HepG2 (cell line): ENCODE measurements around the gene NTMT1. TPM values are rescaled to one million over a fixed set of nuclear protein-coding genes. Genes with fewer than 3 reads are reported as not detected.

ENCODE experiments used
- ATAC-seq: fragments of 200-7000 bp; cut with Tn5 transposase; 3 replicates; pipeline ENCODE4 v1.9.1; 2020; ENCODE audit warnings: mild to moderate bottlenecking, moderate library complexity
- Bru-seq: library from RNA; stranded (reverse); fragments of 400-500 nt; gene quantifications from one replicate; lab custom pipeline; 2021; lab: Mats Ljungman, UMichigan
- BruChase-seq, 2 experiments: library from RNA; stranded (reverse); fragments of 400-500 nt; gene quantifications; one replicate each; lab custom pipeline; 2021; lab: Mats Ljungman, UMichigan
- BruUV-seq: library from RNA; stranded (reverse); fragments of 400-500 nt; replicated peaks from 2 replicates; lab custom pipeline; 2021; lab: Mats Ljungman, UMichigan
- CTCF ChIA-PET: fragments of 300-600 bp; formaldehyde crosslinking; extraction: SDS; loops from one replicate; lab custom pipeline; 2021; ENCODE audit warnings: low total read pairs, inconsistent platforms, low intra/inter-chr PET ratio; lab: Yijun Ruan, JAX
- POLR2A ChIA-PET: fragments of 350-600 bp; sonication (Branson Sonifier 250); formaldehyde crosslinking; loops from one replicate; lab custom pipeline; 2020; ENCODE audit warnings: antibody characterized with exemption, inconsistent platforms; lab: Yijun Ruan, JAX
- DNase-seq: peaks from one replicate; pipeline ENCODE4 v3.0.0-alpha.2; 2015; ENCODE audit warnings: low spot score
- FAIRE-seq: peaks from 3 replicates; lab custom pipeline; 2011; peaks lifted over from hg19 to GRCh38; lab: Jason Lieb, UNC
- H2AFZ ChIP-seq: one replicate; pipeline ENCODE4 v1.6.1; 2011; ENCODE audit warnings: low read length, inconsistent platforms
- H3K27ac ChIP-seq: fragments of 300-600 bp; 3 replicates; pipeline ENCODE4 v1.8.0; 2011; ENCODE audit warnings: mixed run types, mild to moderate bottlenecking, mixed read lengths, low read length, inconsistent platforms; ENCODE audit not compliant: insufficient read depth; ENCODE audit errors: extremely low read length
- H3K27me3 ChIP-seq, 2 experiments: fragments of 200-600 bp in 1 of 2; 2 replicates in 1 of 2; 3 replicates in 1 of 2; pipeline versions ENCODE4 v1.6.0 to v1.8.0; 2011; ENCODE audit warnings: low read length in 2 of 2, mild to moderate bottlenecking in 2 of 2, moderate library complexity in 2 of 2, inconsistent platforms in 1 of 2; ENCODE audit not compliant: insufficient read depth in 2 of 2, control insufficient read depth in 1 of 2
- H3K36me3 ChIP-seq, 2 experiments: fragments of 200-600 bp in 1 of 2; replicated peaks in 1 of 2; 2 replicates in 1 of 2; 3 replicates in 1 of 2; pipeline versions ENCODE4 v1.5.1 to v1.8.0; 2011; ENCODE audit warnings: low read length in 2 of 2, inconsistent platforms in 1 of 2; ENCODE audit not compliant: insufficient read depth in 2 of 2, control insufficient read depth in 1 of 2
- H3K4me1 ChIP-seq: 2 replicates; pipeline ENCODE4 v1.5.1; 2012; ENCODE audit warnings: low read length, inconsistent platforms; ENCODE audit not compliant: insufficient read depth
- H3K4me2 ChIP-seq: 2 replicates; pipeline ENCODE4 v1.6.0; 2011; ENCODE audit warnings: low read depth, low read length, inconsistent platforms
- H3K4me3 ChIP-seq, 3 experiments: fragments of 200-600 bp in 1 of 3; sonication (generic), shearing (Covaris generic) in 1 of 3; replicated peaks in 1 of 3; 2 replicates each; pipeline ENCODE4 v1.5.1; 2011 to 2016; ENCODE audit warnings: low read length in 3 of 3, inconsistent platforms in 2 of 3, low read depth in 2 of 3, mild to moderate bottlenecking in 2 of 3, control low read depth in 1 of 3, mixed read lengths in 1 of 3; ENCODE audit not compliant: insufficient read depth in 1 of 3
- H3K79me2 ChIP-seq: one replicate; pipeline ENCODE4 v1.6.1; 2011; ENCODE audit warnings: low read length, inconsistent platforms; ENCODE audit not compliant: insufficient read depth
- H3K9ac ChIP-seq: 2 replicates; pipeline ENCODE4 v1.6.0; 2011; ENCODE audit warnings: mild to moderate bottlenecking, low read depth, low read length, inconsistent platforms; ENCODE audit not compliant: insufficient read depth
- H3K9me3 ChIP-seq: 2 replicates; pipeline ENCODE4 v1.5.1; 2012; ENCODE audit warnings: mild to moderate bottlenecking, low read length
- H4K20me1 ChIP-seq: 2 replicates; pipeline ENCODE4 v1.6.0; 2011; ENCODE audit warnings: inconsistent platforms, mild to moderate bottlenecking, low read length, moderate library complexity; ENCODE audit not compliant: insufficient read depth
- AGO1 ChIP-seq: fragments of 200-400 bp; formaldehyde crosslinking; IDR thresholded peaks from 2 replicates; pipeline ENCODE4 v1.6.1; 2017; ENCODE audit warnings: mild to moderate bottlenecking, low read depth, low read length, moderate library complexity; ENCODE audit not compliant: poor library complexity, severe bottlenecking
- ASH2L ChIP-seq: fragments of 300-600, 200-600 bp; sonication (generic); IDR thresholded peaks from 2 replicates; pipeline ENCODE4 v1.7.0; 2017; ENCODE audit warnings: low read depth, mild to moderate bottlenecking, moderate library complexity, mixed read lengths, low read length; ENCODE audit not compliant: insufficient read length
- HMGXB4 ChIP-seq, 2 experiments: sonication (generic) in 1 of 2; formaldehyde crosslinking in 1 of 2; IDR thresholded peaks; 2 replicates each; pipeline versions ENCODE4 v1.4.0 to v1.6.1; 2018 to 2020; ENCODE audit warnings: missing genetic modification reagents in 2 of 2, borderline replicate concordance in 1 of 2, low read depth in 1 of 2, mild to moderate bottlenecking in 1 of 2, missing biosample characterization in 1 of 2
- MIXL1 ChIP-seq: IDR thresholded peaks from 2 replicates; pipeline ENCODE4 v1.6.1; 2016
- NFKBIZ ChIP-seq: IDR thresholded peaks from 2 replicates; pipeline ENCODE4 v1.6.1; 2018; ENCODE audit warnings: missing genetic modification reagents, missing compliant biosample characterization
- NPAS2 ChIP-seq: sonication (generic); formaldehyde crosslinking; IDR thresholded peaks from 2 replicates; pipeline ENCODE4 v1.8.0; 2022; ENCODE audit warnings: mild to moderate bottlenecking, missing genetic modification reagents, borderline replicate concordance
- SAP130 ChIP-seq: IDR thresholded peaks from 2 replicates; pipeline ENCODE4 v1.6.1; 2016; ENCODE audit warnings: low read depth
- WIZ ChIP-seq: sonication (generic); formaldehyde crosslinking; IDR thresholded peaks from 2 replicates; pipeline ENCODE4 v1.5.1; 2020; ENCODE audit warnings: mild to moderate bottlenecking, missing genetic modification reagents
- ZFP91 ChIP-seq: sonication (generic); formaldehyde crosslinking; IDR thresholded peaks from 2 replicates; pipeline ENCODE4 v1.9.0; 2022; ENCODE audit warnings: missing genetic modification reagents, mild to moderate bottlenecking, borderline replicate concordance
- ZNF232 ChIP-seq: sonication (generic); formaldehyde crosslinking; IDR thresholded peaks from 2 replicates; pipeline ENCODE4 v1.4.0; 2020; ENCODE audit warnings: missing genetic modification reagents, borderline replicate concordance
- ZNF333 ChIP-seq: sonication (generic); formaldehyde crosslinking; IDR thresholded peaks from 2 replicates; pipeline ENCODE4 v1.4.0; 2020; ENCODE audit warnings: mild to moderate bottlenecking, missing genetic modification reagents, borderline replicate concordance
- ZNF567 ChIP-seq: sonication (generic); formaldehyde crosslinking; IDR thresholded peaks from 2 replicates; pipeline ENCODE4 v1.8.1; 2023; ENCODE audit warnings: mild to moderate bottlenecking, missing genetic modification reagents, borderline replicate concordance
- WGBS: methylation state at CpG from one replicate; pipeline ENCODE4 v1.1.6; 2017; ENCODE audit warnings: low lambda C conversion rate; 5-methylcytosine and 5-hydroxymethylcytosine counted together
- in situ Hi-C: cut with HindIII; loops from 2 replicates; pipeline ENCODE4 v1.10.0; 2017; ENCODE audit warnings: low pct_unique_long_range_greater_than_20kb; ENCODE audit not compliant: extremely low pct_ligation_motif_present
- intact Hi-C: fragments of 100-400 bp; cut with micrococcal nuclease; formaldehyde crosslinking; loops from one replicate; pipeline ENCODE4 v1.10.0; 2022; ENCODE audit not compliant: unreplicated experiment
- long read RNA-seq, 2 experiments: library from RNA in 1 of 2; library from polyadenylated mRNA in 1 of 2; stranded (forward) in 1 of 2; unstranded in 1 of 2; transcript quantifications; one replicate each; pipeline ENCODE4 v2.0.0, GENCODE V29; 2019 to 2022
- polyA minus RNA-seq, 3 experiments: library from RNA; depleted of rRNA, polyadenylated mRNA; stranded (reverse); fragments of >200 nt; gene quantifications; 2 replicates each; pipeline ENCODE4 v1.2.3, GENCODE V29; 2011; ENCODE audit warnings: low replicate concordance in 1 of 3
- polyA plus RNA-seq, 8 experiments: library from polyadenylated mRNA; depleted of rRNA in 3 of 8; stranded (reverse) in 7 of 8; unstranded in 1 of 8; fragments of >200 nt; fragmentation: Illumina TruSeq in 4 of 8; extraction: Trizol in 4 of 8; gene quantifications; 2 replicates each; pipeline versions ENCODE4 v1.2.1 to v1.2.3, GENCODE V29; 2011 to 2016; ENCODE audit warnings: low read depth in 4 of 8, missing spikeins in 1 of 8, mixed read lengths in 1 of 8; ENCODE audit not compliant: insufficient read depth in 1 of 8
- total RNA-seq, 5 experiments: library from RNA; depleted of rRNA; stranded (reverse); fragments of >200 nt; fragmentation: Illumina TruSeq; extraction: Trizol; gene quantifications; 2 replicates each; pipeline ENCODE4 v1.2.3, GENCODE V29; 2016; ENCODE audit warnings: low read depth in 1 of 5

Gene NTMT1, protein sequence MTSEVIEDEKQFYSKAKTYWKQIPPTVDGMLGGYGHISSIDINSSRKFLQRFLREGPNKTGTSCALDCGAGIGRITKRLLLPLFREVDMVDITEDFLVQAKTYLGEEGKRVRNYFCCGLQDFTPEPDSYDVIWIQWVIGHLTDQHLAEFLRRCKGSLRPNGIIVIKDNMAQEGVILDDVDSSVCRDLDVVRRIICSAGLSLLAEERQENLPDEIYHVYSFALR
- 51.0 and 53.8 TPM in 2 replicates for total RNA-seq (2016; rRNA removed; fragmentation: Illumina TruSeq; extraction: Trizol)
- total RNA-seq (2016; cell fraction: cytosol; rRNA removed; fragmentation: Illumina TruSeq; extraction: Trizol; ENCODE audit: low read depth): 18.8 and 21.6 TPM in 2 replicates
- total RNA-seq (2016; cell fraction: insoluble cytoplasmic fraction; rRNA removed; fragmentation: Illumina TruSeq; extraction: Trizol): 51.4 and 52.7 TPM in 2 replicates
- total RNA-seq (2016; cell fraction: membrane; rRNA removed; fragmentation: Illumina TruSeq; extraction: Trizol): 27.5 and 28.2 TPM in 2 replicates
- 24.5 and 26.0 TPM in 2 replicates for total RNA-seq (2016; cell fraction: nucleus; rRNA removed; fragmentation: Illumina TruSeq; extraction: Trizol)
- 49.1 and 52.7 TPM in 2 replicates for polyA plus RNA-seq (2011; rRNA removed)
- polyA plus RNA-seq (2011; cell fraction: cytosol; rRNA removed): 51.6 and 54.5 TPM in 2 replicates
- polyA plus RNA-seq (2011; cell fraction: nucleus; rRNA removed): 33.4 and 35.2 TPM in 2 replicates
- 25.7 and 35.9 TPM in 2 replicates for polyA plus RNA-seq (2012)
- polyA plus RNA-seq (2016; cell fraction: cytosol; fragmentation: Illumina TruSeq; extraction: Trizol; ENCODE audit: low read depth): 25.5 and 33.2 TPM in 2 replicates
- polyA plus RNA-seq (2016; cell fraction: insoluble cytoplasmic fraction; fragmentation: Illumina TruSeq; extraction: Trizol; ENCODE audit: low read depth): 70.9 and 81.2 TPM in 2 replicates
- polyA plus RNA-seq (2016; cell fraction: membrane; fragmentation: Illumina TruSeq; extraction: Trizol; ENCODE audit: low read depth): 24.8 and 34.0 TPM in 2 replicates
- 54.6 and 61.5 TPM in 2 replicates for polyA plus RNA-seq (2016; cell fraction: nucleus; fragmentation: Illumina TruSeq; extraction: Trizol; ENCODE audit: insufficient read depth, low read depth)
- 26.8 and 119 TPM in 2 replicates for polyA minus RNA-seq (2011; rRNA and poly(A)+ RNA removed; ENCODE audit: low replicate concordance)
- polyA minus RNA-seq (2011; cell fraction: cytosol; rRNA and poly(A)+ RNA removed): 14.8 and 17.0 TPM in 2 replicates
- polyA minus RNA-seq (2011; cell fraction: nucleus; rRNA and poly(A)+ RNA removed): 15.9 and 18.4 TPM in 2 replicates
- percentile 71 among the genes with signal in this experiment for Bru-seq, nascent RNA
- percentile 58 among the genes with signal in this experiment for BruChase-seq, experiment 1, labeled RNA remaining after a 6-hour chase
- BruChase-seq, experiment 2, labeled RNA remaining after a 2-hour chase: percentile 60 among the genes with signal in this experiment
- long read RNA-seq, experiment 1, transcript NTMT1-207 (3 exons, 1,072 nt): minor isoform, 5 of 78 reads
- long read RNA-seq, experiment 1, transcript NTMT1-202 (4 exons, 741 nt): minor isoform, 10 of 78 reads
- long read RNA-seq, experiment 1, transcript NTMT1-203 (4 exons, 1,315 nt): major isoform, 53 of 78 reads
- long read RNA-seq, experiment 1, partial matches to known transcripts: 4 of 78 reads
- long read RNA-seq, experiment 1, other reads (novel, unspliced or antisense): 5 of 78 reads
- long read RNA-seq, experiment 2, transcript NTMT1-206 (4 exons, 576 nt): minor isoform, 8 of 136 reads
- long read RNA-seq, experiment 2, transcript NTMT1-202 (4 exons, 741 nt): minor isoform, 16 of 136 reads
- long read RNA-seq, experiment 2, transcript NTMT1-203 (4 exons, 1,315 nt): major isoform, 72 of 136 reads
- long read RNA-seq, experiment 2, partial matches to known transcripts: 18 of 136 reads
- long read RNA-seq, experiment 2, other reads (novel, unspliced or antisense): 18 of 136 reads

DNA sequence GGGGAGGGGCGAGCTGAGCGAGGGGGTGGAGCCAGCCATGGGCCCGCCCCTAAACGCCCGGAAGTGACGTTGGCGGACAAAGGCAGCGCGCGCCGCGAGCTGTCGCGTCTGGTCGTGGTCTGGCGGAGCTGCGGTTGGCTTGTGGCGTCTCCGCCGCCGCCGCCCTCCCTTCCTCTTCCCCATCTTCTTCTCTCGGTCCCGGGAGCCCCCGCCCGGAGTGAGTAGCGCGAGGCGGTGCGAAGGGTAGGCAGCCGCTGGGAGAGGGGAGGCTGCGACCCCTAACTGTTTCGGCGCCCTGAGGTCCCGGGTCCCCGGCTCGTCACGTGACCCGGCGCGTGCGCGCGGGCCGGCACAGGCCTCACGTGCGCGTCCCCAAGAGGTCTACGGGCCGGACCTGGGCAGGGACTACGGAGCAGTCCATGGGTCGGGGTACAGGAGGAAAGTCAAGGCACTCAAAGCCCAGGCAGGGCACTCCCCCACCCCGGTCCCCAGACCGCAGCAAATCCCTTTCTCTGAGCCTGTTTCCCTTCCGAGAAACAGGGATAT is at the start of gene NTMT1:
NTMT1 (plus strand) TSS at position 85 of the 546 bp plus-strand sequence. CDS start 6,541 bp downstream, outside the sequence.
- Histone ChIP-seq H3K4me3 (peak within 1 kb of the TSS; percentile 69 to 89 (median 85)), H3K27ac (peak within 1 kb of the TSS; percentile 95), H3K9ac (peak within 1 kb of the TSS; percentile 92), H4K20me1 (peaks cover 44% of the 10 kb centered on the region), H3K9me3 (no peaks in the 10 kb centered on the region), H3K27me3 (peaks cover 0 to 9% of the 10 kb centered on the region in 2 experiments; a peak in 2 of 5 replicates), H2AFZ (no peak within 1 kb of the TSS), H3K79me2 (peaks cover 51% of the 10 kb centered on the region), H3K4me2 (peak within 1 kb of the TSS; percentile 98), H3K4me1 (peaks cover 72% of the 10 kb centered on the region), H3K36me3 (peaks cover 3 to 27% of the 10 kb centered on the region in 2 experiments)
- BruUV-seq: TSS peak; percentile 73
- intact Hi-C loops: loop anchor here (10.0 kb wide), 1 partner anchor 451 kb away; the partner anchor contains the start of gene IER5L
- peak; percentile 58 for DNase-seq
- ATAC-seq: peak; percentile 67
- WGBS: 1% methylated on average over 20 of the region's 55 CpGs
- ChIA-PET CTCF (no interaction called here), POLR2A (interaction anchor here (0.5 to 4.0 kb wide), 19 partner anchors 9 to 678 kb away, joined by 3 to 50 read pairs (median 4); partner anchors contain the start of genes CRAT and IER5L)
- in situ Hi-C loops: no loop called here
- no peak for FAIRE-seq
- TF ChIP-seq ZNF333 (CRISPR knock-in tag): no peak; the same call in 1 of the 2 replicates
- peak; percentile 23 to 80; a peak in 2 of 4 replicates for TF ChIP-seq HMGXB4 (CRISPR knock-in tag; IDR thresholded peaks at IDR 0.05; ENCODE audit: borderline replicate concordance in 1 of 2, low read depth in 1 of 2)
- peak; percentile 86; the same call in 1 of the 2 replicates for TF ChIP-seq ZFP91 (CRISPR knock-in tag)
- TF ChIP-seq WIZ (CRISPR knock-in tag): peak; percentile 16; the same call in 1 of the 2 replicates
- peak; percentile 86 for TF ChIP-seq SAP130 (CRISPR knock-in tag)
- TF ChIP-seq NFKBIZ (CRISPR knock-in tag): no peak
- no peak for TF ChIP-seq NPAS2 (CRISPR knock-in tag)
- TF ChIP-seq MIXL1 (CRISPR knock-in tag): no peak
- peak; percentile 86 for TF ChIP-seq ASH2L
- peak; percentile 73 for TF ChIP-seq AGO1
- no peak for TF ChIP-seq ZNF567 (CRISPR knock-in tag)
- TF ChIP-seq ZNF232 (CRISPR knock-in tag): peak; percentile 88
